GM12874 (cell line): ENCODE measurements around the gene CASTOR2.
"Not testable (repeated sequence)": the region's sequence is repeated elsewhere in the genome, so short reads cannot be mapped to it uniquely, and the experiment has no call there.

Experiments
- CTCF ChIP-seq: IDR thresholded peaks from 2 replicates; pipeline ENCODE4 v1.5.1; 2011; ENCODE audit warnings: low read depth, mild to moderate bottlenecking, control low read depth, low read length, moderate library complexity; ENCODE audit not compliant: insufficient read depth

The CASTOR2 gene

GRCh38 chr7:74964511-74965119 lies at the start of gene CASTOR2:
CASTOR2 (plus strand) TSS chr7:74964705; CDS start chr7:74964986, 281 bp downstream.
- TF ChIP-seq CTCF = not testable (repeated sequence)

GRCh38 chr7:74993121-74993520 lies 28.6 kb downstream of the CASTOR2 start:
- no peak for TF ChIP-seq CTCF

GRCh38 chr7:75010036-75010435 lies 45.5 kb downstream of the CASTOR2 start:
- no peak for TF ChIP-seq CTCF

DNA sequence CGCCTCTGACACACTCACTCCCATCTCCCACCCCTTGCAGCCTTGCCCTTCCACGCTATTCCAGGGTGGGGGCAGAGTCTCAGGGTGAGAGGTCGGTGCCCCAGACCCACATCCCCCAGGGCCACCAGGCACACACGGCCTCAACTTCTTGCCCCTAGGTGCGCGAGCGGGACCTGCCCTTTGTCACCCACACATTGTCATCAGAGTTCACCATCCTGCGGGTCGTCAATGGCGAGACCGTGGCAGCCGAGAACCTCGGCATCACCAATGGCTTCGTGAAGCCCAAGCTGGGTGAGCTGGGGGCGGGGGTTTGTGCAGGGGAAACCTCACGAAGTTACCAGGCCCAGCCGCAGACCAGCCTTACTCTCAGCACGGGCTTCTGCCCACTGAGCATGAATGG lies 53.3 kb downstream of the CASTOR2 start:
- TF ChIP-seq CTCF = no peak

DNA sequence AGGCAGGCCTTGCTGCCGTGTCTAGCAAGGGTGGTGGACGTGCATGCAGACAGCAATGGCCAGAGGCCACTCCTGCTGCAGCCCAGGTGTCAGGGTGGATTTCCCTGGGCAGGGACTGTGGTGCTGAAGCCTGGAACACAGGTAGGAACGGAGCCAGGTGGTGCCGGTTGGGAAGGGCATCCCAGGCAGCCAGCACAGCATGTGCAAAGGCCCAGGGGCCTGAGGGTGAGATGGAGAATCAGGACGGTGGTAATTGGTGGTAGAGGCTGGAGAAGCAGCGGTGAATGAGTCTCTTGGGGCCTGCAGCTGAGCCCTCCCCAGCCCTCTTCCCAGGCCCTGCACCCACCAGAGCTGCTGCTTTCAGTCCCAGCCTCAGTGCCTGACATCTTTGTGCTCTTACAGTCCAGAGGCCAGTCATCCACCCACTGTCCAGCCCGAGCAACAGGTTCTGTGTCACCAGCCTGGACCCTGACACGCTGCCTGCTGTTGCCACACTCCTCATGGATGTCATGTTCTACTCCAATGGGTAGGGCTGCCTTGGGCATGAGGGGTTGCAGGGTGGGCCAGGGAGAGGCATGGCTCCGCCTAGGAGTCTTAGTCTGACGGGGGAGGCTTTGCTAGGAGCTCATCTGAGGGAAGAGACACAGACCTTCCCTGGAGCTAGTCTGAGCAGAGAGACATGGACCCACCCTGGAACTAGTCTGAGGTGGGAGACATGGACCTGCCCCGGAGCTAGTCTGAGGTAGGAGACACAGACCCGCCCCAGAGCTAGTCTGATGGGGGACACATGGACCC lies 54.3 kb downstream of the CASTOR2 start:
- no peak for TF ChIP-seq CTCF

DNA sequence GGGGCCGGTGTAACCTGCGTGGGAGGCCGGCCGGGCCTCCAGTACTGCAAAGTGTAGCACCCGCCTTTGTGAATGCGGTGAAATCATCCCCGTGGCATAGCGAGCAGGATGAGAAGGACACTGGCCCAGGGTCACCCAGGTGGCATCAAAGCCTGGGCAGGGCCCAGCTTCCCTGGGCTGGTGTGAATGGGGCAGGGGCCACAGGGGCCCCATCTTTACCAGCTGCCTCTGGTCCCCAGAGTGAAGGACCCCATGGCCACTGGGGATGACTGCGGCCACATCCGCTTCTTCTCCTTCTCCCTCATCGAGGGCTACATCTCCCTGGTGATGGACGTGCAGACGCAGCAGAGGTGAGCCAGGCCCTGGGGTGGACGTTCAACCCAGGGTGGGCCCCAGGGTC lies 55.3 kb downstream of the CASTOR2 start:
- TF ChIP-seq CTCF = no peak

DNA sequence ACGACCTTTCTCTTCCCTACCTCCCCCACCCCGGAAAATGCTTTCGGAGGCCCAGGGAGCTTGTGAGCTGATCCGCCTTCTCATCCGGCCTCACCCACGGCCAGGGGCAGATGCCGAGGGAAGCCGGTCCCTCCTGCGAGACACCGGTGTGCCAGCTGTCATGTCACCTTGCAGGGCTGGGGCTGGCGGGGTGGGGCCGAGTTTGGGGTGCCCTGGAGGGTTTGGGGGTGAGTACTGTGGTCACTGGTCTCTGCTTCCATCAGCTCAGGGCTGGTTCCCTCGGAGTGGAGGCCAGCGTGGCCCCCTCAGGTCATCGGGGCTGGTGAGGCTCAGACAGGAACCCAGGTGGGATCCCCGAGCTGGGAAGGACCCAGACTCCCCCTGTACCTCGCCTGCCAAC lies 60.4 kb downstream of the CASTOR2 start:
- TF ChIP-seq CTCF = no peak
